Stomach (tissue), 9 donors: ENCODE results near the gene TRIM77. TPM values are rescaled to one million over a fixed set of nuclear protein-coding genes. Genes with fewer than 3 reads are reported as not detected.
"Not testable (repeated sequence)": the region's sequence is repeated elsewhere in the genome, so short reads cannot be mapped to it uniquely, and the experiment has no call there.

Experiments
- DNase-seq, 2 donors: peaks; one replicate each; pipeline versions ENCODE4 v3.0.0 to v3.0.0-alpha.2; 2013 to 2019
- H3K27ac ChIP-seq, 5 donors: fragments of 200-600 bp in 4 of 5; sonication (generic) in 4 of 5; one replicate each; pipeline ENCODE4 v1.5.1; 2013 to 2019; ENCODE audit warnings: mild to moderate bottlenecking in 1 of 5, moderate library complexity in 1 of 5
- H3K27me3 ChIP-seq, 3 donors: fragments of 200-600 bp; sonication (generic); one replicate each; pipeline ENCODE4 v1.5.1; 2017 to 2019; ENCODE audit warnings: mixed run types in 1 of 3
- H3K36me3 ChIP-seq, 4 donors: fragments of 200-600 bp; sonication (generic); 1 replicate in 3 of 4; 2 replicates in 1 of 4; pipeline ENCODE4 v1.5.1; 2016 to 2019
- H3K4me1 ChIP-seq, 4 donors: fragments of 200-600 bp; sonication (generic); one replicate each; pipeline ENCODE4 v1.5.1; 2016 to 2019
- H3K4me3 ChIP-seq, 4 donors: fragments of 200-600 bp; sonication (generic) in 3 of 4; one replicate each; pipeline ENCODE4 v1.5.1; 2016 to 2019; ENCODE audit warnings: mild to moderate bottlenecking in 1 of 4
- H3K9me3 ChIP-seq, 4 donors: fragments of 200-600 bp; sonication (generic); one replicate each; pipeline ENCODE4 v1.5.1; 2016 to 2019
- EP300 ChIP-seq: sonication (generic); formaldehyde crosslinking; IDR thresholded peaks from one replicate; pipeline ENCODE4 v1.6.1; 2017; ENCODE audit warnings: antibody characterized with exemption
- POLR2A ChIP-seq, 4 donors: fragments of 450-650 bp; IDR thresholded peaks; one replicate each; pipeline ENCODE4 v1.6.1; 2016; ENCODE audit warnings: antibody characterized with exemption in 4 of 4, control low read depth in 2 of 4, mild to moderate bottlenecking in 1 of 4, moderate library complexity in 1 of 4
- POLR2AphosphoS5 ChIP-seq, 3 donors: sonication (generic); formaldehyde crosslinking; IDR thresholded peaks; one replicate each; pipeline ENCODE4 v1.6.1; 2016; ENCODE audit warnings: antibody characterized with exemption in 3 of 3
- WGBS, 5 donors: extraction: QIAGEN DNeasy Blood & Tissue Kit in 3 of 5; methylation state at CpG; one replicate each; pipeline versions ENCODE4 v1.1.5 to v1.1.7; 2013 to 2018; 5-methylcytosine and 5-hydroxymethylcytosine counted together
- intact Hi-C: fragments of 100-400 bp; cut with DNase I; formaldehyde crosslinking; loops from one replicate; pipeline ENCODE4 v1.15.1; 2023; ENCODE audit warnings: low total_unique reads
- polyA plus RNA-seq, 3 donors: library from polyadenylated mRNA; stranded (reverse); fragments of 200-250 nt; gene quantifications; one replicate each; pipeline ENCODE4 v1.2.3, GENCODE V29; 2013
- small RNA-seq, 4 donors: library from RNA; depleted of rRNA; stranded (forward); fragments of <200 nt; gene quantifications; one replicate each; pipeline ENCODE3, GENCODE V24; 2016
- total RNA-seq, 5 donors: library from RNA; depleted of rRNA; stranded (reverse); fragments of >200 nt; gene quantifications; one replicate each; pipeline versions ENCODE4 v1.1.0 to v1.2.3, GENCODE V29; 2014 to 2016
- TF ChIP-seq, protein P1 (sequence below), 7 experiments: fragments of 450-650 bp in 4 of 7; fragments of 200-600 bp in 3 of 7; sonication (generic) in 3 of 7; IDR thresholded peaks; one replicate each; pipeline ENCODE4 v1.5.1; 2016 to 2019; ENCODE audit warnings: antibody characterized with exemption in 7 of 7, control low read depth in 2 of 7, mild to moderate bottlenecking in 1 of 7
- donor health status: healthy with polysubstance abuse.
- donor health status: Bipolar disorder and iron deficiency.
- donor health status: healthy.

Gene TRIM77
- total and polyA plus RNA-seq, 8 donors: not detected

GRCh38 chr11:89724866-89725498, 14.9 kb downstream of the TRIM77 start:
- H3K27ac ChIP-seq, H3K4me1 ChIP-seq, DNase-seq, H3K4me3 ChIP-seq, intact Hi-C loops, H3K36me3 ChIP-seq, H3K9me3 ChIP-seq, H3K27me3 ChIP-seq: not testable (repeated sequence)
- 71 to 83% (median 74%) methylated on average over 2 of the region's 2 CpGs for WGBS, 5 donors

DNA sequence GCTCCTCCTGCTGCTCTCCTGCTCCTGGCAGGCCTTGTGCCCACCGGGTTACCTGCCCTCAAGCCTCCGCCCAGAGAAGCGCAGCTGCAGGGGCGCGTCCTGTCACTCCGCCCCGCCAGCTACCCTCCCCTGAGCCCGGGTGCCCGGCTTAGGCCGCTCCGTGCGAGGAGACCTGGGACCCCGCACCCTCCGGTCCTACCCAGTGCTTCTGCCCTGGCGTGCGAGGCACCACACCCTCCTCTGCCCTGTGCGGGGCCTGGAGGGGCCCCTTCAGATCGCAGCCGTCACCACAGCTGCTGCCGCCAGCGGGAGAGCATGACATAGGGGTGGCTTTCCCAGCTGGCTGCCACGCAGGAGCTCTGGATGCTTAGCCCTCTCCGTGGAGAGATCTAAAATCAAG, 20.1 kb downstream of the TRIM77 start:
- H3K9me3 ChIP-seq, H3K27me3 ChIP-seq, DNase-seq, H3K4me3 ChIP-seq, H3K36me3 ChIP-seq, H3K4me1 ChIP-seq, intact Hi-C loops, H3K27ac ChIP-seq: not testable (repeated sequence)
- WGBS, 5 donors: 88 to 92% (median 90%) methylated on average over 14 to 23 of the region's 23 CpGs

GRCh38 chr11:89736566-89736965, 26.5 kb downstream of the TRIM77 start:
- DNase-seq: no peak
- TF ChIP-seq EP300 (no peak), POLR2A (IDR thresholded peaks at IDR 0.05) (no peak), POLR2AphosphoS5 (IDR thresholded peaks at IDR 0.05) (no peak)
- TF ChIP-seq, protein P1, sequence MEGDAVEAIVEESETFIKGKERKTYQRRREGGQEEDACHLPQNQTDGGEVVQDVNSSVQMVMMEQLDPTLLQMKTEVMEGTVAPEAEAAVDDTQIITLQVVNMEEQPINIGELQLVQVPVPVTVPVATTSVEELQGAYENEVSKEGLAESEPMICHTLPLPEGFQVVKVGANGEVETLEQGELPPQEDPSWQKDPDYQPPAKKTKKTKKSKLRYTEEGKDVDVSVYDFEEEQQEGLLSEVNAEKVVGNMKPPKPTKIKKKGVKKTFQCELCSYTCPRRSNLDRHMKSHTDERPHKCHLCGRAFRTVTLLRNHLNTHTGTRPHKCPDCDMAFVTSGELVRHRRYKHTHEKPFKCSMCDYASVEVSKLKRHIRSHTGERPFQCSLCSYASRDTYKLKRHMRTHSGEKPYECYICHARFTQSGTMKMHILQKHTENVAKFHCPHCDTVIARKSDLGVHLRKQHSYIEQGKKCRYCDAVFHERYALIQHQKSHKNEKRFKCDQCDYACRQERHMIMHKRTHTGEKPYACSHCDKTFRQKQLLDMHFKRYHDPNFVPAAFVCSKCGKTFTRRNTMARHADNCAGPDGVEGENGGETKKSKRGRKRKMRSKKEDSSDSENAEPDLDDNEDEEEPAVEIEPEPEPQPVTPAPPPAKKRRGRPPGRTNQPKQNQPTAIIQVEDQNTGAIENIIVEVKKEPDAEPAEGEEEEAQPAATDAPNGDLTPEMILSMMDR (IDR thresholded peaks at IDR 0.05): no peak
- no peaks in the 10 kb centered on the region for H3K9me3 ChIP-seq
- no peaks in the 10 kb centered on the region for H3K36me3 ChIP-seq
- intact Hi-C loops: no loop called here
- no peaks in the 10 kb centered on the region for H3K4me1 ChIP-seq
- H3K4me3 ChIP-seq: no peak overlapping the region
- 28 to 38% (median 32%) methylated on average over 1 of the region's 1 CpG for WGBS, 5 donors
- H3K27me3 ChIP-seq: no peaks in the 10 kb centered on the region
- no peak overlapping the region for H3K27ac ChIP-seq

- 83 to 92% (median 88%) methylated on average over 3 of the region's 3 CpGs for WGBS, 5 donors
- H3K4me1 ChIP-seq: no peaks in the 10 kb centered on the region
- no peak for TF ChIP-seq POLR2AphosphoS5 (IDR thresholded peaks at IDR 0.05)
- TF ChIP-seq, protein P1 (IDR thresholded peaks at IDR 0.05): no peak
- no peak for TF ChIP-seq EP300
- no peak for TF ChIP-seq POLR2A (IDR thresholded peaks at IDR 0.05)
Measured at GRCh38 chr11:89737116-89737515, 27.0 kb downstream of the TRIM77 start.

GRCh38 chr11:89741406-89741805, 31.3 kb downstream of the TRIM77 start:
- DNase-seq, H3K4me3 ChIP-seq, H3K9me3 ChIP-seq, intact Hi-C loops, H3K36me3 ChIP-seq, H3K27ac ChIP-seq, H3K4me1 ChIP-seq, H3K27me3 ChIP-seq: not testable (repeated sequence)
- WGBS, 5 donors: 84 to 95% (median 89%) methylated on average over 7 of the region's 7 CpGs

More at GRCh38 chr11:89737116-89737515, 27.0 kb downstream of the TRIM77 start:
- no peaks in the 10 kb centered on the region for H3K27me3 ChIP-seq
- no peaks in the 10 kb centered on the region for H3K36me3 ChIP-seq
- no peak overlapping the region for H3K4me3 ChIP-seq
- H3K27ac ChIP-seq: no peak overlapping the region
- intact Hi-C loops: no loop called here
- no peaks in the 10 kb centered on the region for H3K9me3 ChIP-seq
- no peak for DNase-seq

DNA sequence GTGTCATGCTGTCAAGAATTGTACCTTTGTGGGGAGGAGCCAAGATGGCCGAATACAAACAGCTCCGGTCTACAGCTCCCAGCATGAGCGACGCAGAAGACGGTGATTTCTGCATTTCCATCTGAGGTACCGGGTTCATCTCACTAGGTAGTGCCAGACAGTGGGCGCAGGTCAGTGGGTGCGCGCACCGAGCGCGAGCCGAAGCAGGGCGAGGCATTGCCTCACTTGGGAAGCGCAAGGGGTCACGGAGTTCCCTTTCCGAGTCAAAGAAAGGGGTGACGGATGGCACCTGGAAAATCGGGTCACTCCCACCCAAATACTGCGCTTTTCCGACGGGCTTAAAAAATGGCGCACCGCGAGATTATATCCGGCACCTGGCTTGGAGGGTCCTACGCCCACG, 34.1 kb downstream of the TRIM77 start:
- H3K27ac ChIP-seq, H3K4me3 ChIP-seq, H3K9me3 ChIP-seq, H3K4me1 ChIP-seq, DNase-seq, H3K36me3 ChIP-seq, H3K27me3 ChIP-seq, intact Hi-C loops: not testable (repeated sequence)
- WGBS, 5 donors: 91 to 95% (median 93%) methylated on average over 23 to 28 of the region's 28 CpGs

DNA sequence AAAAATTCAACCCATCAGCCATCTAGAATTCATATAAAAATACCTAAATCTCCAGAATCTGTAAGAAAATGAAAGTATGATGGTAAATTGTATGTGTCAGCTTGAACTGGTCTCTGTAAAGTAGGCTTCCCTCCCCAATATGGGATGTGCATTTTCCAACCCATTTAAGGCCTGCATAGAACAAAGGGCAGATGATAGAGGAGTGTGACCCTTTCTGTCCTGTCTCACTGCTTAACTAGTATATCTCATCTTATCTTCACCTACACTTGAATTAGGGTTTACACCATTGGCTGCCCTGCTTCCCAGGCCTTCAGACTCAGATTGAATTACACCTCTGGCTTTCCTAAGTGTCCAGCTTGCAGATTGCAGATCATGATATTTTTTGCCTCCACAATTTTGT, 40.7 kb downstream of the TRIM77 start:
- DNase-seq, H3K4me1 ChIP-seq, H3K9me3 ChIP-seq, H3K36me3 ChIP-seq, intact Hi-C loops, H3K27ac ChIP-seq, H3K27me3 ChIP-seq, H3K4me3 ChIP-seq: not testable (repeated sequence)

Small RNA genes lying within 50 kb of the gene (small RNA-seq; reads per million reads assigned to genes)
- gene AP003122.3: 0 reads per million in 4 donors

Other genes starting within 250 kb of the TRIM77 start
- 1 to 10 TPM in 2 of 5 donors, not detected in 3; 1.0 to 2.8 TPM for gene NOX4, start 218.9 kb upstream of the TRIM77 start, total RNA-seq
- gene NOX4, start 218.9 kb upstream of the TRIM77 start, polyA plus RNA-seq: under 1 TPM; 0.28 to 0.50 (median 0.31) TPM
- not detected for gene TRIM49, start 98.3 kb downstream of the TRIM77 start, total RNA-seq
- not detected for gene TRIM49, start 98.3 kb downstream of the TRIM77 start, polyA plus RNA-seq
- not detected for gene TRIM64B, start 168.2 kb downstream of the TRIM77 start, total RNA-seq
- not detected for gene TRIM64B, start 168.2 kb downstream of the TRIM77 start, polyA plus RNA-seq
- gene TRIM49D1, start 211.9 kb downstream of the TRIM77 start, total RNA-seq: not detected
- not detected for gene TRIM49D1, start 211.9 kb downstream of the TRIM77 start, polyA plus RNA-seq
- gene TRIM49D2, start 213.8 kb downstream of the TRIM77 start, total RNA-seq: not detected
- gene TRIM49D2, start 213.8 kb downstream of the TRIM77 start, polyA plus RNA-seq: not detected